PC-9 (cell line): ENCODE measurements around the gene SLC4A9.

Experiments
- EZH2 ChIP-seq: fragments of 200-600 bp; sonication (generic); IDR thresholded peaks from 2 replicates; pipeline ENCODE4 v1.8.0; 2017; ENCODE audit warnings: antibody characterized with exemption, low read depth
- TF ChIP-seq, protein P1 (sequence below): fragments of 200-600 bp; sonication (generic); conservative IDR thresholded peaks from 2 replicates; pipeline ENCODE4 v1.6.1; 2017; ENCODE audit warnings: mixed run types, antibody characterized with exemption, mild to moderate bottlenecking, moderate library complexity

DNA sequence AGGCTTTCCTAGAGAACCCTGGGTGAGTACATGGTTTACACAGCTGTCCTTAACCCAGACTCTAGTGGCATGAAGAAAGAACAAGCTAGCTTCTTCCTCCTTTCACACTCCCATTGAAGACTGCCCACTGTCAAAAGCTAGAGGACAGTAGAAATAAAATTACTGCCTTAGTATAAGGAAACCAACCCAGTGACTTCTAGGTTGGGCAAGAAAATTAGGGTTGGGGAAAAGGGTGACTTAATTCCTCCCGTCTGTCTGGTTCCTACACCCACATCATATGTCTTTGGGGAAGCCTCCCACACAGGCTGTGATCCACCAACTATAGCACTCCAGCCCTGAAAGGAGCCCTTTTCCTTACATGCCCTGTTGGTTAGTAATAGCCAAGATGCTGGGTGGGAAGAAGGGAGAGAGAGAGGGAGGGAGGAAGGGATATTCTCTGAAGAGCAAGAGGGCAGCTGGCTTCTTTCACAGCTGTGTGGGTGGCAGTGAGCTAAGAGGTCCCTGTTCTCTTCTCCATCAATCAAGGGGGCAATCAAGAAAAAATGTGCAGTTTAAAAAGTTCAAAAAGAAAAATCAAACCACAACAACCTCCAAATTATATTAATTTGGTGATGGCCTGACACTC, 35.3 kb upstream of the SLC4A9 start:
- TF ChIP-seq, protein P1, sequence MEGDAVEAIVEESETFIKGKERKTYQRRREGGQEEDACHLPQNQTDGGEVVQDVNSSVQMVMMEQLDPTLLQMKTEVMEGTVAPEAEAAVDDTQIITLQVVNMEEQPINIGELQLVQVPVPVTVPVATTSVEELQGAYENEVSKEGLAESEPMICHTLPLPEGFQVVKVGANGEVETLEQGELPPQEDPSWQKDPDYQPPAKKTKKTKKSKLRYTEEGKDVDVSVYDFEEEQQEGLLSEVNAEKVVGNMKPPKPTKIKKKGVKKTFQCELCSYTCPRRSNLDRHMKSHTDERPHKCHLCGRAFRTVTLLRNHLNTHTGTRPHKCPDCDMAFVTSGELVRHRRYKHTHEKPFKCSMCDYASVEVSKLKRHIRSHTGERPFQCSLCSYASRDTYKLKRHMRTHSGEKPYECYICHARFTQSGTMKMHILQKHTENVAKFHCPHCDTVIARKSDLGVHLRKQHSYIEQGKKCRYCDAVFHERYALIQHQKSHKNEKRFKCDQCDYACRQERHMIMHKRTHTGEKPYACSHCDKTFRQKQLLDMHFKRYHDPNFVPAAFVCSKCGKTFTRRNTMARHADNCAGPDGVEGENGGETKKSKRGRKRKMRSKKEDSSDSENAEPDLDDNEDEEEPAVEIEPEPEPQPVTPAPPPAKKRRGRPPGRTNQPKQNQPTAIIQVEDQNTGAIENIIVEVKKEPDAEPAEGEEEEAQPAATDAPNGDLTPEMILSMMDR = no peak
- no peak for TF ChIP-seq EZH2
